ENCODE results near the gene MOB3B.
A peak's percentile ranks its signal among the peaks of the same experiment; 100 is the strongest.
"Not testable (repeated sequence)": the region's sequence is repeated elsewhere in the genome, so short reads cannot be mapped to it uniquely, and the experiment has no call there.

The MOB3B gene

DNA sequence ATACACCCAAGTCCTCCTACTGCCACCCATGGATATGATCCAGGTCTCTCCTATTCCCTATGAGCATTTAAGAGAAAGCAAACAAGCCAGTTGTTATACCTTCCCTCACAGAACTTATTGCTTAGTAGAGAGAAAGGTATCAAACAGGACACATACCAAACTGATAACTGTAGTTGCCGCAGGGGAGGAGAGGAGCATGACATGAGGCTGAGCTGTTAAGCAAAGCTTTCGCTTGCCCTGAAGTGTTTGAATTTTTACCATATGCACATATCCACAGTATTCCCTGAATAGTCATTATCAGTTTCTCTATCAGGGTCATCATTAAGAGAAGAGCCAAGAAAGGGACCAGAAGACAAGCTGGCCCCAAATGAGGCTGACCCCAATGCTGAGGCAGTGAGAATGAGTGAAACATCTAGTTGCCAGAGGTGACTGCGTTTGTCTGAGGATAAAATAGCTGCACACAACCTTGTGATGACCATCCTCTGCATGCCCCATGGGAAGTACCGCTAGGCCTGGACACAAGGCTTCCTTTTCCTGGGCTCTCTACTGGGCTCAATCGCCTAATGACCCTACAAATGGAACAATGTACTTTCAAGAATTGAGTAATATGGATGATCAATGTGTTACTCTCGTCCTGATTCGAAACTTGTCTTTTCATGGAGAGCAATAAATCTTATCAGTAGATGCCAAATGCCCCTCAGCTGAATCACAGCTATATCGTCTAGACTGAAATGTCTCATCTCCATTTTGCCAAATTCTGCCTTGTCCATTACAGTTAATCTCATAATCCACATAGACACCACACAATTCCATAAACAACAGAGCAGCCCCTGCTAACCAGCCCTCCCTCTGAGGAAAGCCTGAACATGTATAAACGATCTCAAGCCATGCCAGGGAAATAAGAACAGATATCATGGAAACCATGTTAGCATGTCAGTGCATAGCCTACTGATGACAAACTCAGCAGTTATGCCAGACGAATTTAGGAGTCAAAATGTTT lies 9.8 kb downstream of the MOB3B start:
- DNase-seq, result no peak

- DNase-seq, result no peak
These were observed 10.8 kb downstream of the MOB3B start for GRCh38 chr9:27518809-27519208.

DNA sequence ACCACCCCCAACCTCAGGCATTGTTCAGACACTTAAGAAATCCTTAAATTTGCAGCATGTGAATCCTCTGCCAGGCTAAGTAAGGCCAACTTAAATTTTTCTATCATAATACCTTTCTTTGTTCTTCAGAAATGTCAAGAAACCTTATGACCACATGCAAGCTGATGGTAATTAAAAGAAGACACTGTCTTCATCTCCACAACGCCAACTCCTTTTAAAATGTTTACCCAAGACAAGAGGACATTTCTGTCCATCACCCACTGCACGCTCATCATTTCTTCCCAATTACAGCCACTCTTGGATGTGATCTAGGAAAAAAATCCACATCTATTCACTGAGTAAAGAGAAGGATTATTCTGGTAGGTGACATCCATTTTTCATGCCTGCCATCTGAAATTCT lies 11.6 kb downstream of the MOB3B start:
- DNase-seq, result no peak

DNA sequence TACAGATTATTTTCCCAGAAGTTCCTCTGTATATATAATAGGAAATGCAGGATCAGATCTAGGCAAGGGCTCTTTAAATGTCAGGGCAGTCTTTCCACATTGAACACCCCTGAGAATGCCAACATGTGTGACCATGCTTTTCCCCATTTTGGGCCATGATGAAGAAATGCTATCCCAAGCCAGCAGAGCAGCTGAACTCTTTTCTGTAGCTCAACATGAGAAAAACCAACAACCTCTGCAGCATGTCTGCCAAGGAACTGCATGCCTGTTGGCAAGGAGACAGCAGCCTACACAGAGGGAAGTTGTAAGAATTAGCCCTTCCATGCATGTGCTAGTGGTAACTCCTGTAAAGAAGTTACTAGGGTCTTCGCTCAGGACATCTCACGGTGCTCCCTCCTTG lies 15.1 kb downstream of the MOB3B start:
- no peak for DNase-seq

DNA sequence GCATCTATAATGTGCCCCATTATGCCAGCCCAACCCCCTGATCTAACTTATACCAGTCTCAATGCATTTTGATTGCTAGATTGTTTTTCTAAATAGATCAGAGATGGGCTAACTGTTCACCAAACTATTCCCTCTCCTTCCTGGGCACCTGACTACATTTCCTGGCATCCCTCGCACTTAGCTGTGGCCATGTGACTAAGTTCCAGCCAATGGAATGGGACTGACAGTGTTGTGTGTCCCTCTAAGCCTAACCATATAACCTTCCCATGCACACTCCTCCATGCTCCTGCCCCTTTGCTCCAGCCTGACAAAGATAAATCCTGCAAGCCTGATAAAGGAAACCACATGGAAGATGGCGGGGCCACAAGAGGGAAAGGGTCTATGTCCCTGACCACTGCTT lies 17.8 kb downstream of the MOB3B start:
- DNase-seq, result no peak

DNA sequence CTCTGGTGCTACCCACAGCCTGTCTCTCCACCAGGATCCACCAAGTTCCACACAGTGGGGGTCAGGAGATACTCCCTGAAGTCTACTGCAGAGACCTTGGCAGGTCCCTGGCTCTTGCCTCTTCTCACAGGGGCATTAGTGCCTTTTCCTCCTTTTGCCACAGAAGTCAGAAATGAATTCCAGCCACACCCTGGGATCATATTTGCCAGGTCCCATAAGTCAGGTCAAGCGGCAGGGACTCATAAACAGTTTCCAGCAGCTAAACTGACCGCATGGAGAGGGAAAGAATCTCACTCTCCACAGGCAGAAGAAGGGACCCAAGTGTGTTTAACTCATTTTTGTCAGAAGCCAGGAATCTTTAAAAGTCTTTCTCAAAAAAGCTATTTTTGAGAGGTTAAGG lies 18.8 kb downstream of the MOB3B start:
- DNase-seq, result no peak

DNA sequence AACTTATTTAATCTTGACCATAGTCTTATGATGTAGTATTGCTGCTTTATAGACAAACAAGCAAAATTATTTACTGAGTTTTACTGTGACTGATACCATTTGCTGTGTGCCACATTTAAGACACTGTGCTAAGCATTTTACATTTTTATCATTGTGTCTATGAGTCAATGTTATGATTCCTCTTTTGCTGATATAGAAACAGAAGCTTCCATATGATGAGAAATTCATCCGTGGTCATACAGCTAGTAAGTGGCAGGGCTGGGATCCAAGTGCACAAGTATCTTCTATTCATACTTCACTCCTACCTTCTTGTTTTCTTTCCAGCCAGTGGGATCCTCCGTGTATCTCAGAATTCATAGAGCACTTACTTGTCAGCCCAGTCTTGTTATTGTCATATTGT lies 22.6 kb downstream of the MOB3B start:
- DNase-seq, result no peak

DNA sequence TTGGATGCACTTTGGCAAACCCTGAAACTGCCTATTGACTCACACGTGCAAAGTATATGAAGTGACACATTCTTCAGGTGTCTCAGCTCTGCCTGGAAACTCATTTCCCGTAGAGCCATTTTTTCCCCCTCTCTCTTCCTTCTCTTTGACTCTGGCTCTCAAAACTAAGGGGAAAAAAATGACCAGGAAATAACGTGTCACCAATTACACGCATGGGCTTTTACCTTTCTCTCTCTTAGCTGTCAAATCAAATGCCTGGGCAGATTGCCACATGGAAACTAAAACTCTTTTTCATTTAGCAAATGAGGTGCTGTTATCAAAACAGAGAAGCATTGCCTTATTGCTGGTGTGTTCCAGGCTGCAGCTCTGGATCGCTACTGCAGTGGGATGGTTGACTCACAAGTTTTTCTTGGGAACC lies 23.9 kb downstream of the MOB3B start:
- DNase-seq, result no peak

GRCh38 chr9:27504259-27504658 lies 25.4 kb downstream of the MOB3B start:
- DNase-seq, result no peak

DNA sequence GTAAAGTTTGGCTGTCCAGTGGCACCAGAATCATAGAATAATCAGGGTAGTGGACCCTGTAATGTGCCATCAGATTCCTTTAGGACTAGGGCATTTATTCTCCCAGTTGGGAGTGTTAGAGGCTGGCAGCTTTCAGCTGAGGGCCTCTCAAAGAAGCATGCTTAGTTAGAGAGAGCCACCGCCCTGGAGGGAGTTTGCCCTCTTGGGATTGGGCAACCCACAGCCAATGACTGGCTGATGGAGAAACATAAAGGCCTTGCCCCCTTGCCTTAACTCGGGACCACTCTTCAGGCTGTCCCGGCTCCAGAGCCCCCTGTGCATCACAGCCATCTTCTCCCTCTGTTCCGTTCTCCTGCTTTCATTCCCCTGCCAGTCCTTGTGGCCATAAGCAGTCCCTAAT lies 26.0 kb downstream of the MOB3B start:
- DNase-seq, result no peak

GRCh38 chr9:27500902-27501301 lies 28.7 kb downstream of the MOB3B start:
- not testable (repeated sequence) for DNase-seq

DNA sequence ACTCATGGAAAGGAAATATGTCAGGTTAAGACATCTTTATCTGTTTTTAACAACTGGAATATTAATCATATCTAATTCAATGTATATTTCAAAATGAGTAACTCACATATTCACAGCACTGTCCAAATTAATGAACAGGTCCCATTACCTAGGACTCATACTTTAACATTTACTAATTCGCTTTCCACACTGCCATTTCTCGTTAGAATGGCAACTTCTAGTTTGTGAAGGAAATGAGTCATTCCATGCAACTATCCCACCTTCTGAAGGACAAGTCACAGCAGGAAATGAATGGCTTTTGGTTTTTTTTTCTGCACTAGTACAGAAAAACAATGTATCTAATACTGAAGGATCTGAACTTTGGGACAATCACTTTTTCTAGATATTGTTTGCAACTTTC lies 30.2 kb downstream of the MOB3B start:
- no peak for DNase-seq

- peak in 44 of 56 donors; percentile 5 to 71 (median 46) for DNase-seq
These were observed 31.7 kb downstream of the MOB3B start for GRCh38 chr9:27497883-27498417.

DNA sequence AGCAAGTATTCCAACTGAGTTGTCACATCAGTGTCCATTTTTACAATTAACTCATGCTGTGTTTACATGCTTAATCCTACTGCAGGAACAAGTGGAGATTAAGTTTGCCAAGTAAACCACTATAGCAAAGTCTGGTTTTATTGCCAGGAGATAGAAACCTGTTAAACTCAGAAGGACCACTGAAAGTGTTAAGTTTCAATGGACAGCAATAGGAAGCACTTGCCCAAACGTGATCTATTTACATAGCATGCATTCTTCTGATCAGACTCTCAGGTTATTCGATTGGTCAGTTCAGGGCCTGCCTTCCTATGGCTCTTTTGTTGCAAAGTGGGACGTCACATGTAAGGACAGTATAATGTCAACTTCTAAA lies 33.5 kb downstream of the MOB3B start:
- DNase-seq, result no peak

DNA sequence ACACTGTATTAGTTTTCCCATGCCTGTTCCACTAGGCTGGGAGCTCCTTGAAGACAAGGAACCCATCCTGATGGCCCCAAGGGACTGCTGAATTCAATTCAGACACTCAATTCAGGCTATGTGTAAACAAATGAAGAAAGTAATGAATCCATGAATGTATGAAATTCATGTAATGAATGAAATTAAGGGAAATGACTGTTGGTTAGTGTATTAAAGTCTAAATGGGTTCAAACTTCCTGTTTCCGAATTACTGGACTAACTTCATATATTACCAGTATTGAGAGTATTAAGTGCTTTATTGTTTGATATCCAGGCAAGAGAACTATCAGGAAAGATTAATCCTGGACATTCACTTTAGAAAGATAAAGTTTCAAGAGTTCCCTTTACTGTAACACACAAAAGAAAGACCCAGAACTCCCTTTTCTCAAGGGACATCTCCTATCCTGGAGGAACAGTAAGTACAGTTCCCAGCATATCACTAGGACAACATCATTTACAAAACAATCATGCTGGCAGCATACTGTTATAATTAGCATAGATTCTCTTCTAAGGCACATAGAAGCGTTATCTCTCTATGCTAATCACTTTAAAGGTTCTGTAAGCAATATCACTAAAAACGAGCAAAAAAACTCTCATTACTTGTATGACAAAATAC lies 34.0 kb downstream of the MOB3B start:
- no peak for DNase-seq

DNA sequence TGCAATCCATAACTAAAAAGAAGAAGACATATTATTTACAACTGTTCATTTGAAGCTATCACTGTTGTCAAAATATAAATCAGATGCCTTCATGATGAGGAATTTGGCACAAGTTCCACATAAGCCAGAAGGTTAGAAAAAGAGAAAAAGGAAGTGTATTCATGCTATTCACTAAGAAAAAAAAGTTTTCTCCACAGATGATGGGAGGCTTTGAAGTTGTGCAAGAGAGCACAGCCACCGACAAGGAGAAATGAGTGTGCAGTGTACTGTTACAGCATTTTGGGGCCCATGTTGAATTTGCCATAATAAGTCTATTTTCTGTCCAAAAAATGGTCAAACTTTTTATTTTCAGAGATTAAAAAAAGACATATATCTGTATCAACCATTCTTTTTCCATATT lies 38.5 kb downstream of the MOB3B start:
- no peak for DNase-seq

DNA sequence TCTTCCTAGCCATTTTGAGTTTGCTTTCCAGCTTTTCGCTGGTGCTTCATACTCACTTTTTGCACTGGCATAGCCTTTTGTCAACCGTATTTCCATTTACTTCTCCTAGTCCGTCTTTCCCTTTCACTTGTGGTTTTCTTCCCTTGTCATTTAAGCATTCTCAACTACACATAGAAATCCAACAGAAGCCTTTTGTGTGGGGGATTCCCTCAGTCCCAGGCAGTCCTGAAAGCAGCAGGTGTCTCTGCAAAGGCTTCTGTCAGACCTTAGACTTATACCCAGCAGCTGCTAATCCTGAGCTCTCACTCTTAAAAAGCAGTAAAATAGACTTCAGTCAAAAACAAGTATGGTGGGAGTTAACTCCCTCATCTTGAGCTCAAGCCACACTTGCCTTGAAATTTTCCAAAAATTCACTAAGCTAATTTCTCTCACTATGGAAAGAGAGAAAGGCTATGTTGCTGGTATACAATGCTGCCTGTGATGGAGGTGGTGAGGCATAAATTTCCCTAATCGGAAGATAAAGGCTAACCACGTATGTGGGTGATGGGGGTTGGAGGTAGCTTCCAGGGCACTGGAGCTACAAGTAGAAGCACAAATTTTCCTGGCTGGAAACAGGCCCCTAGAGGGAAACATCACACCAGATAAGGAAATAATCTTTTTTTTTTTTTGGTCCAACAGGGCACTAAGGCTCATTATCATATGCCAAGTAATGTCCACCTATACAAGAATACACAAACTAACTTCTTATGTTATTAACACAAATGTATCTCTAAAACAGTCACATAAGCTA lies 40.3 kb downstream of the MOB3B start:
- no peak for DNase-seq

DNA sequence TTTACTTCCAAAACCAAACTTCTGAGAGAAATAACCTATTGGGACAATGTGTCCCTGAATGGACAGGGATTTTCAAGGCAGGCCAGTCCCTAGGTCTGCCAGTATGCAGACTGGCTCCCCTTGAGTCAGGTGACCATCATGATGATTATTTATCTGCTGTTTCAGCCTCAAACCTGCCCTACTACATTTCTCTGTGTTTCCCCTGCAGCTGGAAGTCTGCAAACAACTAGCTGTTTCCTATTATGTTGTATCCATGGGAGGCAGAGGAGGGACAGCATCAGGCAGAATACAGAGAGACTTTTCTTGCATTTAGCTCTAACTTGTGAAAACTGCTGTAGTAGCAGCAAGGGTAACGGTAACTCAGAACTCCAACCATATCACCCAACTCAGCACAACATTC lies 41.7 kb downstream of the MOB3B start:
- DNase-seq, result no peak

DNA sequence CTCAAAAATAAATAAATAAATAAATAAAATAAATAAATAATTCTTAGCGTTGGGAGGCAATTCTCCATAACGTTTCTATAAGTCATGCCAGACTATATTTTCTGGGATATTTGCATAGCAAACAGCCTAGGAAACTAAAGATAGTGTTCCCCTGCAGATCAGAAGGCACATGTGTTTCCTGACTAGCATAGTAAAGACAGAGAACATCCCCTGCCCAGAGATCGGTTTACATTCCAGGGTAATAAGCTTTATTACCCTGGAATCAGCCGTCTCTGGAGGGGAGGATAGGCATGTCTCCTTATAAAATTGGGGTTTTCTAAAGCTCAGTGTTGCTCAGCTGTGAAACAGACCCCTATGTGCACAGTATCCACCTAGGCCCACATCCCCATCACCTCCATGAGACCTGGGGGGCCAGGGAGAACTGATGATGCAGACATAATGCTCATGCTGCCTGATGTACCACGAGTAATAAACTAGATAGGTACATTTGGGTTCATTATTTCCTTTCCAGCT lies 42.4 kb downstream of the MOB3B start:
- DNase-seq, result no peak

DNA sequence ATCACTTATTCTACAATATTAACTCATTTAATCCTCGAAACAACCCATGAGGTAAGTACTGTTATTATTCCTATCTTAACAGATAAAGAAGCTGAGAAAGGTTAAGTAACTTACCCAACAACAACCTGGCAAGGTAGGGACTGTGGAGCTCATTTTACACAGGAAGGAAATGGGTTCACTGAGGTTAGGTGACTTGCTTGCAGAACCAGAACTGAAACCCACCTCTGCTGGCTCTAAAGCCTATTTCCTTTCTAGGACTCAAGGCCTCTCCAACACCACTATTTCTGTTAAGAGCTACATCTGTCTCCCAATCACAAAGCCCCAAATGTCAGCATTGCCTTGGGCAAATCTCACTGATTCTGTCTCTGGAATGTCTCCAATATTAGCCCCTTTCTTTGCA lies 44.5 kb downstream of the MOB3B start:
- no peak for DNase-seq

GRCh38 chr9:27483576-27483975 lies 46.0 kb downstream of the MOB3B start:
- DNase-seq, result peak in 6 of 56 donors; percentile 9 to 41 (median 13)
